ENCODE data around the gene ATOX1.

GRCh38 chr5:151805414-151806223, 47.2 kb upstream of the ATOX1 start:
- TF ChIP-seq REST (IDR thresholded peaks at IDR 0.05; ENCODE audit: insufficient read depth in 1 of 2, low read depth in 2 of 2, low read length in 2 of 2): no peak
- TF ChIP-seq POLR2AphosphoS5 (IDR thresholded peaks at IDR 0.05; ENCODE audit: low read depth, low read length): no peak

Data from PFSK-1 (cell line).